Suppressor macrophage (primary cell): ENCODE measurements around the gene RANBP1.
A peak's percentile ranks its signal among the peaks of the same experiment; 100 is the strongest.
"Not testable (repeated sequence)": the region's sequence is repeated elsewhere in the genome, so short reads cannot be mapped to it uniquely, and the experiment has no call there.

Experiments
- DNase-seq, 4 experiments: peaks; one replicate each; pipeline ENCODE4 v3.0.0-alpha.2; 2020 to 2022

Gene RANBP1

DNA sequence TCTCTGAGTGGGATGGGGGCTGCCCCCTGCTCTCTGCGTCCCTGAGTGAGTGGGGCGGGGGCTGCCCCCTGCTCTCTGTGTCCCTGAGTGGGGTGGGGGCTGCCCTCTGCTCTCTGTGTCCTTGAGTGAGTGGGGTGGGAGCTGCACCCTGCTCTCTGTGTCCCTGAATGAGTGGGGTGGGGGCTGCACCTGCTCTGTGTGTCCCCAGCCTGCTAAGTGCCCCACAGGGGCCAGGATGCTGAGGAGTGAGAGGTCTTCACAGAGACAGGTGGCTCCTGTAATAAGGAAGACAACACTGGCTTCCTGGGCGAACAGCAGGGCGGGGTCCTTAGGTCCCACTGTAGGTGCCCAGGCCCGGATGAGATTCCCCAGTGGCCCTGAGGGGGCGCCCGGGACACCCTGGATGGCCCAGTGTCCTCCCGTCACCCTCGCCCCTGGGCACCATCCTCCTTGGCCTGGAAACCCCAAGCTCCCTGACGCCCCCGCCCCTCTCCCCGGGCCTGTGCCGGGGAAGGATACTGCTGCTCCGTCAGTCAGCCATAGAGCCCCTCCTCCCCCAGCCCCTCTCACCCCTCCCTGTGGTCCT, 38.8 kb downstream of the RANBP1 start:
- no peak for DNase-seq

- peak; percentile 47 to 56 (median 50) for DNase-seq
Measured at GRCh38 chr22:20155330-20156041, 39.6 kb downstream of the RANBP1 start.

DNA sequence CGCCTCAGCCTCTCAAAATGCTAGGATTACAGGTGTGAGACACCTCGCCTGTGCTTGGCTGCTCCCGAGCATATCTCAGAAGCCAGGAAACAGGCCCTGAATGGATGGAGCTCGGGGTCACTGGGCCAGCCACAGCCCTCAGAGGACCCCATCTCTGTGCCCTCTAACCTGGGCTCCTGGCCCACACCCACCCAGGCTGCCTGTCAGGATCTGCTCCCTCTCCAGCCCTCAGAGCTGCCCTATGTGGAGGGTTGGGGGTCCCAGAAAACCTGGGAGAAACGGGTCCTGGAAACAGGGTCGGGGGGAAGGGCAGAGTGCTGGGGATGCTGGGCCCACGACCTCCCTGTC, 40.1 kb downstream of the RANBP1 start:
- no peak for DNase-seq

DNA sequence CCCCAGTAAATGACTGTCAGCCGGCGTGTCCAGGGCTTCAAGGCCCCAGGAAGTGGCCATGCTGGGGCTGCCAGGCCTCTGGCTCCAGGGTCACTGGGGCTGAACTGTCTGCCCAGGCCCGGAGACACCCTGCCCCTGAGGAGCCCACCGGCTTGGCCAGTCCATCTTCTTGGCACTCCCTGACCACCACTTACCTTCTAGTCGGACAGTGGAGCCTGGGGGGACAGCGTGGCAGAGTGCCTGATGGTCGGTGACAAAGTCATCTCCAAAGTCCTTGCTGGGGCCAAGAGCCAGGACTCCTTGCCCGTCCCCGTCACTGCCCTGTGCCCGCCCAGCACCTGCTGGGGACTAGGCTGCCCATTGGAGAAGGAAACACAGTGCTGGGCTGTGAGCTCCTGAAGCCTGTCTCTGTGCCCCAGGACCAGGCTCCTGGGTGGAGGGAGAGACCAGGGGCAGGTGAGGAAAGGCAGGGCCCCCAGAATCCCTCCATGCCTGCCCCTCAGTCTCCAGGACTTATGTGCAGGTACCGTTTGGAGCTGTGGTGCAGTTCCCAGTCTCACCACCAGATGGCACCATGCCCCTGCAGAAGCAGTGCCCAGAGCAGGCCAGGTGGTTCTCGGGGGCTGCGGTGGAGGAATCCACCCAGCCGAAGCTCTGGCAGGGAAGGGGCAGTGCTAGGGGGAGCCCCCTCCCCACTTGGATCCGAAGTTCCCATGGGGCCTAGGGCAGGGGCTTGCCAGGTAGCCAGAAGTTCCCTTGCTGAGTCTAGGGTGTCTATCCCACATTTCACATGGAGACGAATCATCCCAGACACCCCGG, 40.9 kb downstream of the RANBP1 start:
- DNase-seq, result peak; percentile 74 to 91 (median 86)

DNA sequence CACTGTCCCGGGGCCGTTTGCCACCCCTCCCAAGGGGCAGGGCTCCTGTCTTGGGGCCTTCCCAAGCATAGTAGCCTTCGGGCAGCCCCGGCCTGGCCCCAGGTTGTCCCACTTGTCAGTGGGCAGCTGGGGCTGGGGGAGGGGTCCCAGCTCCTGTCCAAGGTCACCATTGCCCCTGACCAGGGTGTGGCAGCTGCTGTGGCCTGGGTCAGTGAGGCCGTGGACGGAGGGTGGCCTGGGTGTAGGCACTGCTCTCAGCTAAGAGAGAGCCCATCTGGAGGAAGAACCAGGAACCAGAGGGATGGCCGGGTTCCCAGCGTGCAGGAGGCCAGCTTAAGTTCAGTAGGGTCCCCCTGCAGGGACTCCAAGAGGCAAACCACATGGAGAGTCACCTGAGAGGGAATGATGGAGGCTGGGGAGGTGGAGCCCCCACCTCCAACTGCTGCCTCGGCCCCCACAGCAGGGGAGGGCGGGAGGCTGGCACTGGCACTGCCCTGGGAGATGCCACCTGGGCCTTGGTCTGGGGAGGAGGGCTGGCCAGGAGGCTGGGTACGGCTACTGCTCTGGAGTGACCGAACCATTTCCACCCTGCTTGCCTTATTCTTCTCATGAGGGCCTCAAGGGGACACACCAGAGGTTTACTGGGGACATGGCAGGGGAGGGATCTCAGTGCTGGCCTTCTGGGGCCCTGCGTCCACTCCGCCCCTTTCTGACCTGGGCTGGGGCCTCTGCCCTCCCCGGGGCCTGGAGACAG, 41.7 kb downstream of the RANBP1 start:
- no peak for DNase-seq

- DNase-seq, result no peak
Measured at GRCh38 chr22:20158391-20159036, 42.6 kb downstream of the RANBP1 start.

GRCh38 chr22:20159076-20159475, 43.2 kb downstream of the RANBP1 start:
- no peak for DNase-seq

GRCh38 chr22:20159531-20159930, 43.6 kb downstream of the RANBP1 start:
- not testable (repeated sequence) for DNase-seq

DNA sequence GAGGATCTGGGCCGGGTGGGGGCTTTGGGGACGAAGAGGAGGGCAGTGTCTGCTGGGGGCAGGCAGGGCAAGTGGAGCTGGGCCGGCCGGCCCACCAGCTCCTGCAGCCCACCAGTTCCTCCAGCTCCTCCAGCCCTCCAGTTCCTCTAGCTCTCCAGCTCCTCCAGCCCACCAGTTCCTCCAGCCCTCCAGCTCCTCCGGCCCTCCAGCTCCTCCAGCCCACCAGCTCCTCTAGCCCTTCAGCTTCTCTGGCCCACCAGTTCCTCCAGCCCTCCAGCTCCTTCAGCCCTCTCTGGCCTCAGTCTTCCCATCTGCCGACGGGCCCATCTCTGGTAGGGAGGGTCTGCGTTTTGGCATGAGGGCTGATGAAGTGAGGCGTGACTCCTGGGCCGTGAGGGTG, 44.1 kb downstream of the RANBP1 start:
- DNase-seq, result no peak

GRCh38 chr22:20164863-20165262, 49.0 kb downstream of the RANBP1 start:
- DNase-seq, result no peak

- no peak for DNase-seq
Measured at GRCh38 chr22:20165421-20165820, 49.5 kb downstream of the RANBP1 start.

GRCh38 chr22:20165913-20166312, 50.0 kb downstream of the RANBP1 start:
- no peak for DNase-seq

DNA sequence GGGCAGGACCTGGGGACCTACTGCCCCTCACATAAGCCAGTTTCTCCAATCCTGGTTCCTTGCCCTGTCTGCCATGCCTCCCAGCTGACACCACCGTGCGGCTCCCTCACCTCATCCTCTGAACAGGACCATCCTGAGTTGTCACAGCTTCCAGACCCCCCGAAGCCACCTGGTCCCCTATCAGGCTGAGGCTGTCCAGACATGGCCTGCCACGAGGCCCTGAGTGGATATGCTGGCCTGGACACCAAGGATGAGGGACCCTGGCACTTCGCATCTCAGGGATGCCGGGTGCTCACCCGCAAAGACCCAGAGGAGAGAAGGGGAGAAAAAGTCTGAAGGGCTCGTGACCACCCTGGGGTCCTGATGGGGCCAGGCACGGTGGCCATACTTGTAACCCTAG, 50.8 kb downstream of the RANBP1 start:
- DNase-seq, result no peak

GRCh38 chr22:20167643-20168322, 51.9 kb downstream of the RANBP1 start:
- no peak for DNase-seq

- no peak for DNase-seq
Measured at GRCh38 chr22:20169253-20169822, 53.4 kb downstream of the RANBP1 start.

DNA sequence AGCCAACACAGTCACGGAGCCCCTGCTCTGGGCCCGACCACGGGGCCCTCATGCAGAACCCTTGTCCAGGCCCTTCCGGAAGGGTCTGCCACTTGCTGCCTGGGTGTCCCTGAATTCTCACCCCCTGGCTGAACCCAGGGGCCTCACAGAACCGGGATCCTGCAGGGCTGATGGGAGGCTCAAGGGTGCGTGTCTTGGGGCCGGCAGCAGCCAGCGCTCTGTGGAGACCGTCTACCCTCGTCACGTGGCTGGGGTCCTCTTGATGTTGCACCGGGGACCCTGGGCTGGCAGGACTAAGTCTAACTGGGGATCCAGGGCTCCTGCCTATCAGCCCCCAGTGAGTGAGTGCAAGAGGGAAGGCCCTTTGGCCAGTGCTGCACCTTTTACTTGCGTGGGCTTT, 54.3 kb downstream of the RANBP1 start:
- DNase-seq, result no peak

DNA sequence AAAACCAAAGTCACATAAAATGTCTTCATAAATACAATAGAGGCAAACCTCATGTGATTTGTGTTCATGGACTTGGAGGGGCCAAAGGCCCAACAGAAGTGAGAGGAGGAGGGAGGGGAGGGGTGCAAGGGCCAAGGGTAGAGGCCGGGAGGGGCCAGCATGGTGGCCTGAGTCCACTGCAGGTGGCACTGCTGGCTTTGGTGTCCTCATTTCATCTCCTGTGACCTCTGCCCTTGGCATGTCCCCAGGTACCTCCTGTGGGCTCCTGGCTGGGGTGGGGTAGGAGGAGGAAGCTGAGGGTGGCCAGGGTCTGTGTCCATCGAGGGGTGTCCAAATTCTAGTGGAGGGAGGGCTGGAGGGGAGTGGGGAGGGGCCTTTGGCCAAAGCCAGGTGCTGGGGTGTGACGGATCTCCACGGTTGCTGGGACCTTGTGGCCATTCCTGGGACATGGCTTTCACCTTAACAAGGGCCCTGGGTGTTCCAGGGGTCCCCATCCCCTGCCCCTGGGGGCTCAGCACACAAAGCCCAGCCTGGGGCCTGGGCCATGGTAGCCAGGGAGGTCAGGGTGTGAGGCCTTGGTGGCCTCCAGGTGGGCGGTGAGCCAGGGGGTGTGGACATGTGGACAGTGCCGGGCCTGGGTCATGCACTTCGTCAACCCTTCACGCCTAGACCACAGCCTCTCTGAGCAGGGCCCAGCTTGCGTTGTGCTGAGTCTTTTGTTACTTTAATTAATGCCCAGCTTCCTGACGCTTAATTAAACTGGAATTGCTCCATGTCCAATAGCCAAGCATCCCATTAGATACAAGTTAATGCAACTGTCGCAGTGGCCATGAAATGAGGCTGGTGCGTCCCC, 55.6 kb downstream of the RANBP1 start:
- DNase-seq, result no peak

GRCh38 chr22:20172141-20172613, 56.3 kb downstream of the RANBP1 start:
- DNase-seq, result no peak

GRCh38 chr22:20173246-20173645, 57.3 kb downstream of the RANBP1 start:
- DNase-seq, result no peak

- no peak for DNase-seq
Measured at GRCh38 chr22:20173772-20174171, 57.9 kb downstream of the RANBP1 start.
